ENCODE results near the gene WRNIP1.
"Not testable (repeated sequence)": the region's sequence is repeated elsewhere in the genome, so short reads cannot be mapped to it uniquely, and the experiment has no call there.

The WRNIP1 gene

GRCh38 chr6:2795956-2796355 is 30.8 kb downstream of the WRNIP1 start:
- TF ChIP-seq, protein P1, sequence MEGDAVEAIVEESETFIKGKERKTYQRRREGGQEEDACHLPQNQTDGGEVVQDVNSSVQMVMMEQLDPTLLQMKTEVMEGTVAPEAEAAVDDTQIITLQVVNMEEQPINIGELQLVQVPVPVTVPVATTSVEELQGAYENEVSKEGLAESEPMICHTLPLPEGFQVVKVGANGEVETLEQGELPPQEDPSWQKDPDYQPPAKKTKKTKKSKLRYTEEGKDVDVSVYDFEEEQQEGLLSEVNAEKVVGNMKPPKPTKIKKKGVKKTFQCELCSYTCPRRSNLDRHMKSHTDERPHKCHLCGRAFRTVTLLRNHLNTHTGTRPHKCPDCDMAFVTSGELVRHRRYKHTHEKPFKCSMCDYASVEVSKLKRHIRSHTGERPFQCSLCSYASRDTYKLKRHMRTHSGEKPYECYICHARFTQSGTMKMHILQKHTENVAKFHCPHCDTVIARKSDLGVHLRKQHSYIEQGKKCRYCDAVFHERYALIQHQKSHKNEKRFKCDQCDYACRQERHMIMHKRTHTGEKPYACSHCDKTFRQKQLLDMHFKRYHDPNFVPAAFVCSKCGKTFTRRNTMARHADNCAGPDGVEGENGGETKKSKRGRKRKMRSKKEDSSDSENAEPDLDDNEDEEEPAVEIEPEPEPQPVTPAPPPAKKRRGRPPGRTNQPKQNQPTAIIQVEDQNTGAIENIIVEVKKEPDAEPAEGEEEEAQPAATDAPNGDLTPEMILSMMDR (conservative IDR thresholded peaks at IDR 0.05): no peak
- no peak overlapping the region for H3K27ac ChIP-seq

DNA sequence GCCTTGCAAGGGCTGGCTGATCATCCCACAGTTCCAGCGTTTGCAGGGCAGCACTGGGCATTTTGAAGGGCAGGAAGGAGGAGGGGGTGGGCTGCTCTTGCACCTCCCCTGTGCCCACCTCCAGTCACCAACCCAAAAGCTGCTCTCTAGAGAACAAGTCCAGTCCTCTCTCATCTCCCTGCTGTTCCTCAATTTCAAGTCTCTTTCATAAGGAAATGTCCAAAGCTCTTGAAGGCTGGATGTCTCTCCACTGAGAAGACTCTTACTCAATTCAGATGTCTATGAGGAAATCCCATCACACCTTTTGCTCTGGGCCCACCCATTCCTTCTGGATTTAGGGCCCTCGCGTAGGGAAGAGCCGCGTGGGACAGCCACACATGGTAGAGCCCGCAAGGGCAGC is 31.7 kb downstream of the WRNIP1 start:
- TF ChIP-seq, protein P1 (conservative IDR thresholded peaks at IDR 0.05): no peak
- no peak overlapping the region for H3K27ac ChIP-seq

DNA sequence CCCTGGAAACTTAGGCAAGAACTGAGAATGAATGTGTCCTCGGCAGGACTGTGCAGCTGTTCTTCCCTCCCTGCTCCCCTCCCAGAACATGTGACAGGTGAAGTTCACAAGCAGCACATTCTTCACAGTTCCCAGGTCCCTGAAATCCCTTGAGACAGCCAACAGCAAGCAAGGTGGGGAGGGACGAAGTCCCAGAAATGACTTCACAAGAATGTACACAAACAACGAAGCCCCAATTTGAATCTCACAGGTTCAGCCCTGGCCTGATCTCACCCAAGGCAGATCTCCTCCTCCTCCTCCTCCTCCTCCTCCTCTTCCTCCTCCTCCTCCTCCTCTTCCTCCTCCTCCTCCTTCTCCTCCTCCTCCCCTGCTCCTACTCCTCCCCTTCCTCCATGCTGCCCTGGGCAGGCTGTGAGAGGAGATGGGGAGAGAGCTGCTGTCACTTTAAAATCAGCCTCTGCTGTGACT is 32.4 kb downstream of the WRNIP1 start:
- no peak overlapping the region for H3K27ac ChIP-seq
- TF ChIP-seq, protein P1 (conservative IDR thresholded peaks at IDR 0.05): no peak

- H3K27ac ChIP-seq: no peak overlapping the region
- TF ChIP-seq, protein P1 (conservative IDR thresholded peaks at IDR 0.05): no peak
Observed at GRCh38 chr6:2798586-2799134, 33.5 kb downstream of the WRNIP1 start.

DNA sequence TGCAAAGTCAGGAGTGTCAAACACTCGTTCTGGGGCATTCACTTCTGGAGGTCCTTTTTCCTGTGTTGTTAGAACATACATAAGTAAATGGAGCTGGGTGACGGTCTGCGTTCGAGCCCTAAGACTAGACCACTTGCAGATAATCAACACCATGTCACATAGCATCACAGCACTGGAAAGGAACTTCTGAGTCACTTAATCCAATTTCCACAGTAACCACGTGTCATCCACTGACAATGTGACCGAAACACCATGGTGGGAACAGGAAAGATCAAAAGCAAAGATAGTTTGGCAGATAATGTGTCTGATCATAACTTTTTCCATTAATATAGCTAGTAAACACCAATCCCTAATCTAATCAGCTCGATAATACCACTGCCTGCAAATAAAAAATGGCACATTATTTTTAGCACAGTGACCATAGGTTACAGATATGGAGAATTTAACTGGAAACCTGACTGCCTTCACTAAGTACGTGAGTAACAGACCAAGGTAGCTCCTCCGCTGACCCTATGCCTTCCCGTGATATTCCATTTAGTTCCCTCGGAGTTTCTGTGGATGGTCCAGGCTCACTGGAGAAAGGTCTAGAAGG is 34.8 kb downstream of the WRNIP1 start:
- no peak overlapping the region for H3K27ac ChIP-seq
- TF ChIP-seq, protein P1 (conservative IDR thresholded peaks at IDR 0.05): no peak

GRCh38 chr6:2800552-2801316 is 35.5 kb downstream of the WRNIP1 start:
- TF ChIP-seq, protein P1 (conservative IDR thresholded peaks at IDR 0.05): no peak
- H3K27ac ChIP-seq: no peak overlapping the region

GRCh38 chr6:2801687-2802086 is 36.5 kb downstream of the WRNIP1 start:
- not testable (repeated sequence) for H3K27ac ChIP-seq

All from VCaP (cell line).